ENCODE data around the gene EVI5.

- TF ChIP-seq CTCF (IDR thresholded peaks at IDR 0.05): no peak
- no peak for TF ChIP-seq POLR2A (IDR thresholded peaks at IDR 0.05)
These were observed 269.1 kb downstream of the EVI5 start for GRCh38 chr1:92515796-92516201.

All from breast epithelium (tissue), 3 donors.